OCI-LY7 (cell line): Measurements from ENCODE around the gene CADM4.

Source experiments
- CTCF ChIP-seq: fragments of 200-600 bp; sonication (generic); conservative IDR thresholded peaks from 2 replicates; pipeline ENCODE4 v1.5.1; 2014; ENCODE audit warnings: mild to moderate bottlenecking, antibody characterized with exemption, low read length, moderate library complexity, mixed read lengths
- EZH2phosphoT487 ChIP-seq: fragments of 200-600 bp; sonication (generic); IDR thresholded peaks from 2 replicates; pipeline ENCODE4 v1.6.1; 2018; ENCODE audit warnings: low read depth, borderline replicate concordance, mild to moderate bottlenecking, mixed run types, antibody characterized with exemption, low read length, moderate library complexity, mixed read lengths

- TF ChIP-seq CTCF (no peak), EZH2phosphoT487 (no peak)
These were observed 65.1 kb downstream of the CADM4 start for GRCh38 chr19:43574424-43575155.
